DND-41 (cell line): Measurements from ENCODE around the gene MLANA.

ENCODE experiments used
- ATAC-seq: fragments of 200-7000 bp; cut with Tn5 transposase; 3 replicates; pipeline ENCODE4 v1.9.1; 2021; ENCODE audit warnings: low read depth; ENCODE audit not compliant: insufficient read depth
- DNase-seq: peaks from one replicate; pipeline ENCODE4 v3.0.0-alpha.2; 2020
- H2AFZ ChIP-seq: 2 replicates; pipeline ENCODE4 v1.6.0; 2012; ENCODE audit warnings: low read depth, low read length
- H3K27ac ChIP-seq: 2 replicates; pipeline ENCODE4 v1.5.1; 2012; ENCODE audit warnings: low read length, inconsistent platforms
- H3K27me3 ChIP-seq: fragments of 200-600 bp; sonication (generic); 2 replicates; pipeline ENCODE4 v1.6.0; 2012; ENCODE audit warnings: low read length, mild to moderate bottlenecking, inconsistent platforms; ENCODE audit not compliant: insufficient read depth, poor library complexity
- H3K36me3 ChIP-seq: 2 replicates; pipeline ENCODE4 v1.5.1; 2012; ENCODE audit warnings: low read length, inconsistent platforms; ENCODE audit not compliant: insufficient read depth
- H3K4me1 ChIP-seq: 2 replicates; pipeline ENCODE4 v1.5.1; 2012; ENCODE audit warnings: mild to moderate bottlenecking, low read length; ENCODE audit not compliant: insufficient read depth
- H3K4me2 ChIP-seq: 2 replicates; pipeline ENCODE4 v1.6.0; 2012; ENCODE audit warnings: mild to moderate bottlenecking, moderate library complexity, low read length, inconsistent platforms; ENCODE audit not compliant: insufficient read depth
- H3K4me3 ChIP-seq, 2 experiments: fragments of 200-600 bp in 1 of 2; shearing (Covaris generic) in 1 of 2; 2 replicates each; pipeline ENCODE4 v1.5.1; 2012 to 2016; ENCODE audit warnings: inconsistent platforms in 2 of 2, low read length in 2 of 2, mild to moderate bottlenecking in 2 of 2, low read depth in 1 of 2, moderate library complexity in 1 of 2
- H3K79me2 ChIP-seq: 2 replicates; pipeline ENCODE4 v1.6.0; 2012; ENCODE audit warnings: low read length, inconsistent platforms; ENCODE audit not compliant: insufficient read depth
- H3K9ac ChIP-seq: 2 replicates; pipeline ENCODE4 v1.6.0; 2012; ENCODE audit warnings: low read depth, mild to moderate bottlenecking, inconsistent platforms, low read length, moderate library complexity
- H3K9me3 ChIP-seq: 2 replicates; pipeline ENCODE4 v1.5.1; 2012; ENCODE audit warnings: low read length, moderate library complexity, mild to moderate bottlenecking, inconsistent platforms; ENCODE audit not compliant: insufficient read depth, severe bottlenecking
- H4K20me1 ChIP-seq: 2 replicates; pipeline ENCODE4 v1.6.0; 2012; ENCODE audit warnings: low read length; ENCODE audit not compliant: insufficient read depth
- CTCF ChIP-seq: IDR thresholded peaks from 2 replicates; pipeline ENCODE4 v1.5.1; 2012; ENCODE audit warnings: borderline replicate concordance, low read length, moderate library complexity, mild to moderate bottlenecking; ENCODE audit not compliant: poor library complexity, severe bottlenecking; ENCODE audit errors: extremely low read depth
- EZH2 ChIP-seq: IDR thresholded peaks from 3 replicates; pipeline ENCODE4 v1.6.1; 2012; ENCODE audit warnings: borderline replicate concordance, low read depth, mild to moderate bottlenecking, moderate library complexity, low read length, inconsistent platforms; ENCODE audit not compliant: severe bottlenecking

MLANA gene

GRCh38 chr9:5846501-5846921 lies 44.2 kb upstream of the MLANA start:
- Histone ChIP-seq H4K20me1 (peaks cover 7% of the 10 kb centered on the region), H3K27me3 (no peaks in the 10 kb centered on the region), H3K36me3 (no peaks in the 10 kb centered on the region), H3K4me2 (no peak overlapping the region), H3K79me2 (no peaks in the 10 kb centered on the region), H3K9me3 (no peaks in the 10 kb centered on the region), H3K4me1 (peaks cover 53% of the 10 kb centered on the region), H2AFZ (no peak overlapping the region), H3K27ac (no peak overlapping the region), H3K4me3 (no peak overlapping the region), H3K9ac (no peak overlapping the region)
- DNase-seq (no peak), ATAC-seq (no peak)
- TF ChIP-seq CTCF (no peak), EZH2 (no peak)

- TF ChIP-seq EZH2 (no peak), CTCF (no peak)
- DNase-seq (no peak), ATAC-seq (no peak)
- H3K27ac ChIP-seq, result no peak overlapping the region
- no peak overlapping the region for H3K9ac ChIP-seq
- no peaks in the 10 kb centered on the region for H3K9me3 ChIP-seq
- H4K20me1 ChIP-seq, result peaks cover 6% of the 10 kb centered on the region; the same call in 1 of the 2 replicates
- no peak overlapping the region for H2AFZ ChIP-seq
- H3K79me2 ChIP-seq, result no peaks in the 10 kb centered on the region
- no peak overlapping the region for H3K4me3 ChIP-seq
- no peaks in the 10 kb centered on the region for H3K27me3 ChIP-seq
- peaks cover 35% of the 10 kb centered on the region for H3K4me1 ChIP-seq
- no peak overlapping the region for H3K4me2 ChIP-seq
- no peaks in the 10 kb centered on the region for H3K36me3 ChIP-seq
Observed at GRCh38 chr9:5848372-5848882, 42.3 kb upstream of the MLANA start.

- H3K27me3 ChIP-seq, result no peaks in the 10 kb centered on the region
- H3K4me2 ChIP-seq, result no peak overlapping the region
- H2AFZ ChIP-seq, result no peak overlapping the region
- H3K36me3 ChIP-seq, result no peaks in the 10 kb centered on the region
- H4K20me1 ChIP-seq, result no peaks in the 10 kb centered on the region
- no peak overlapping the region for H3K4me3 ChIP-seq
- H3K27ac ChIP-seq, result no peak overlapping the region
- H3K9me3 ChIP-seq, result no peaks in the 10 kb centered on the region
- H3K4me1 ChIP-seq, result peaks cover 12% of the 10 kb centered on the region
- no peak for TF ChIP-seq EZH2
- TF ChIP-seq CTCF, result no peak
- H3K9ac ChIP-seq, result no peak overlapping the region
- DNase-seq (no peak), ATAC-seq (no peak)
- no peaks in the 10 kb centered on the region for H3K79me2 ChIP-seq
Observed at GRCh38 chr9:5850724-5851122, 40.0 kb upstream of the MLANA start.
